Muscle layer of duodenum (tissue), 2 donors: ENCODE results near the gene TMEM187.

Source experiments
- H3K27ac ChIP-seq: one replicate; pipeline ENCODE4 v1.7.0; 2013; ENCODE audit warnings: mild to moderate bottlenecking, low read length
- H3K27me3 ChIP-seq: one replicate; pipeline ENCODE4 v1.7.0; 2013; ENCODE audit warnings: low read depth, mild to moderate bottlenecking, control low read depth, low read length
- H3K36me3 ChIP-seq, 2 donors: one replicate each; pipeline ENCODE4 v1.7.0; 2013; ENCODE audit warnings: low read length in 2 of 2, control low read depth in 1 of 2, mild to moderate bottlenecking in 1 of 2; ENCODE audit not compliant: insufficient read depth in 2 of 2, control insufficient read depth in 1 of 2
- H3K4me1 ChIP-seq, 2 donors: one replicate each; pipeline ENCODE4 v1.7.0; 2013; ENCODE audit warnings: low read length in 2 of 2, mild to moderate bottlenecking in 2 of 2, control low read depth in 1 of 2, moderate library complexity in 1 of 2; ENCODE audit not compliant: insufficient read depth in 2 of 2, control insufficient read depth in 1 of 2
- H3K4me3 ChIP-seq, 2 donors: one replicate each; pipeline ENCODE4 v1.7.0; 2013; ENCODE audit warnings: low read length in 2 of 2, low read depth in 1 of 2, mild to moderate bottlenecking in 1 of 2
- H3K9me3 ChIP-seq, 2 donors: one replicate each; pipeline ENCODE4 v1.7.0; 2013; ENCODE audit warnings: low read length in 2 of 2, control low read depth in 1 of 2, mild to moderate bottlenecking in 1 of 2; ENCODE audit not compliant: control insufficient read depth in 1 of 2
- donor health status: healthy.

The TMEM187 gene

DNA sequence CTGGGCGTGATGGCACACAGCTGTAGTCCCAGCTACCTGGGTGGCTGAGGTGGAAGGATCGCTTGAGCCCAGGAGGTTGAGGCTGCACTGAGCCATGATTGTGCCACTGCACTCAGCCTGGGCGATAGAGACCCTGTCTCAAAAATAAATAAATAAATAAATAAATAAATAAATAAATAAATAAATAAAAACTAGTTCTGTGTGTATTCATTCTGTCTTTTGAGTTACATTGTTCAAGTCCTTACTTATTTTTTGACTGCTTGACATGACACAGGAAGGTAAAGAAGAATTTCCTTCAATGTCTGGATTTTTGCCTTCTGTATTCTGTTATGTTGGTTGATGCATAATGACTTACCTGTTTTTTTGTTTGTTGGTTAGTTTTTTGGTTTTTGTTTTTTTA lies 35.5 kb upstream of the TMEM187 start:
- H3K4me3 ChIP-seq = no peak overlapping the region
- H3K4me1 ChIP-seq = peaks cover 0 to 11% of the 10 kb centered on the region in 2 donors
- H3K27me3 ChIP-seq = no peaks in the 10 kb centered on the region
- H3K27ac ChIP-seq = no peak overlapping the region
- H3K9me3 ChIP-seq = no peaks in the 10 kb centered on the region
- H3K36me3 ChIP-seq = no peaks in the 10 kb centered on the region

DNA sequence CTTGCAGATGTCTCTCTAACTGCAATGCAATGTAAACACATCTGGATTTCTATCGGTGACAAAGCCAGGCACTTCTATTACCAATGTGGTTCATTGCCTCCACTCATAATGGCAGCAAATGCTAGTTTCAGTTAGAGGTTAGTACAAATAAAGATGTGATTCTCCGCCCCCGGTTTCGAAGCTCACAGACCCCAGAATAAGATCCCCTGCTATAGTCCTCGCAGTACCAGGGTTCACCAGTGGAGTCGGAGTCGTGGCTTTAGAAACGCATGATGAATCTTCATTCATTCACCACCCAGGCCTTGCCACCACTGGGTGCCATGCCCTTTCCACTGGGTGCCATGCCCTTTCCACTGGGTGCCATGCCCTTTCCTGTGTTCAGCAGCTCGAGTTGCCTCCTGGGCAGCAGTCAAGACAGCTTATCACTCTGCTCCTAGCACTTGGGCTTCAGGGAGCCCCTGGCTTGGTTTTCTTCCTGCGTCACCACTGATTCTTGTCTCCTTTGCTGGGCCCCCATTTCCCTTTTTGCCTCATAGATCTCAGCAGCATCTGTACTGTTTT lies 34.2 kb upstream of the TMEM187 start:
- H3K36me3 ChIP-seq = no peaks in the 10 kb centered on the region
- H3K4me1 ChIP-seq = peaks cover 0 to 12% of the 10 kb centered on the region in 2 donors
- no peak overlapping the region for H3K27ac ChIP-seq
- H3K27me3 ChIP-seq = no peaks in the 10 kb centered on the region
- H3K9me3 ChIP-seq = no peaks in the 10 kb centered on the region
- no peak overlapping the region for H3K4me3 ChIP-seq

DNA sequence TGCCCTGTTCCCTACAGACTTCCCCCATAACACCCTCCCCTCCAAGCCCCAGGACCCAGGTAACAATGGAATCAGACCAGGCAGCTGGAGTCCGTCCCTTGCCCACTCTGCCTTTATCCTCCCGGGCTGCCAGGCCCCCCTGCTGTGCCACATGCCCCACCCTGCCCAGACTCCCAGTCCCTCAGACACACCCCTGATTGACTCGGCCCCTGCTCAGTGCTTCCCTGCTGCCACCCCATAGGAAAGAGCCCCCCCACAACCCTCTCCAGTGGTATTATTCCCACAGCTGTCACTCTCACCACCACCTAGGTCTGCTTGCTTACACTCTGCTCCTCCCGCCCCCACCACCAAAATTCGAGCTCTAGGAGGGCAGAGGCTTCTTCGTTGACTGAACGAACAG lies 33.0 kb upstream of the TMEM187 start:
- Histone ChIP-seq H3K9me3 (no peaks in the 10 kb centered on the region), H3K27me3 (no peaks in the 10 kb centered on the region), H3K36me3 (no peaks in the 10 kb centered on the region), H3K4me1 (peaks cover 0 to 13% of the 10 kb centered on the region in 2 donors), H3K27ac (no peak overlapping the region), H3K4me3 (no peak overlapping the region)

DNA sequence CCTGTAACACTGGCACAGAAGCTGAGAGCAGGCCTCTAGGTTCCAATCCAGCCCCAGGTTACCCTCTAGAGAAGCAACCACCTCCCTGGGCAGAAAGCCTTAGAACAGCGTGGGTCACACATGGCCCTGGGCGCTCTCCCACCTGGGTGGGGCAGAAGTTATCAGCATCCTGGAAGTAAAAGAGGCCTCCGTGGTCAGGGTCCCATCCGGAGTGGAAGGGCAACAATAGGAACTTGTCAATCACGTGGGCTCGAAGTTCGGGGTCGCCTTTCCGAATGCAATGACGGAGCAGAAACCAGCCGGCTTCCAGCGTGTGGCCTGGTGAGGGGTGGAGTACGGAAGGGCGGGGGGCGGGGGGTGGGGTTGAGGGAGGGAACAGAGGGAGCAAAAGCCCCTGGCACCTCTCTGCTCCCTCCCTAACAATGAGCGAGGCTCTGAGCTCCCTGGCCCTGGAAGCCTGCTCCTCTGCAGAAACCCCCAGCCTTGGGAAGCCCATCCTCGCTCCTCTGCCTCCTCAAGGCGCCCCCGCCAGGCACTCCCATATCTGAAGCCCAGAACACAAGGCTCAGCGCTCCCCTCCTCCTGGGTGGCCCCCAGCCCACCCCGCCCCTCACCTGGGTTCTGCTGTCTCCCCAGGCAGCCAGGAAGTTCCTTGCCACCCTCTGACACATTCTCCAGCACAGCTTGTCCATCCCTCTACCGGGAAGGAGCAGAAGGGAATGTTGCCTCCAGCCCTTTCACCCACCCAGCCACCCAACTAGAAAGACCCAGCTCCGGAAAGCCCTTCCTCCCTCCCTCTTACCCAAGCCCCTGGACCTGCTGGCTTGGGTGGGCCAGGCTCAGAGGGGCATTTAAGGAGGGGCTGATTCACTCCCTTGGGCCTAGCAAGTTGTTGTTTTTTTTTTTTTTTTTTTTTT lies 31.0 kb upstream of the TMEM187 start:
- no peak overlapping the region for H3K27ac ChIP-seq
- H3K4me1 ChIP-seq = peaks cover 0 to 10% of the 10 kb centered on the region in 2 donors
- H3K27me3 ChIP-seq = no peaks in the 10 kb centered on the region
- H3K4me3 ChIP-seq = no peak overlapping the region
- no peaks in the 10 kb centered on the region for H3K9me3 ChIP-seq
- H3K36me3 ChIP-seq = no peaks in the 10 kb centered on the region

DNA sequence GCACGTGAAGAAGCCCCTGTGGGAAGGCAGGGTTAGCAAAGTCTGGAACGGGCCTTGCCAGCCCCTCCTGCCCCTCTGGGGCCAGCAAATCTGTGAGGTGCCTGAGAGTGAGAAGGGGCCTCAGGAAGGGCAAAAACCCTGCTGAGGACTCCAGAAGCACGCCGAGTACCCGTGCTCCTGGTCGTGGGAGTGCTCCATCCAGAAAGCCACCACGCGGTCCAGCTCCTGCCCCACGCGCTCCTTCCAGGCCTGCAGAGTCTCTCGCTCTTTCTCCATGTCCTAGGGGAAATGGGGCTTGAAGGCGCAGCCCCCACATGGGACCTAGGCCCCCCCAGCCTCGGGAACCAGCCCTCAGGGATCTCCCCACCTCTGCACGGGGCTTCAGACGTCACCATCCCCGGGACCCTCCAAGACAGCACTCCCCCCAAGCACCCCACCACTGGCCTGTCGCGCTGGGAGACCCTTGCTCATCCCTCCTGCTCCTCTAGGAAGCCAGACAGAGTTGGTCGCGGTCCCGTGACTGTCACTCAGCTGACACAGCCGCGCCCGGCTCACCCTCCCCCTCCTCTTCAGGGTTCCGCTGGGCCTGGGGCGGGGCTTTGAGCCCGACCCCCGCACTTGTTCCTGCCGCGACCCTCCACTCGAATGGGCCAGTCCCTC lies 28.3 kb upstream of the TMEM187 start, which contains the start of gene RENBP:
Gene RENBP (minus strand): TSS at position 504 of the 660 bp plus-strand sequence. CDS start 33 bp downstream, at position 471.
- Histone ChIP-seq H3K27ac (no peak within 1 kb of the TSS), H3K4me3 (peak within 1 kb of the TSS; percentile 45 to 58), H3K9me3 (no peaks in the 10 kb centered on the region), H3K4me1 (peaks cover 0 to 32% of the 10 kb centered on the region in 2 donors), H3K36me3 (no peaks in the 10 kb centered on the region), H3K27me3 (no peaks in the 10 kb centered on the region)

DNA sequence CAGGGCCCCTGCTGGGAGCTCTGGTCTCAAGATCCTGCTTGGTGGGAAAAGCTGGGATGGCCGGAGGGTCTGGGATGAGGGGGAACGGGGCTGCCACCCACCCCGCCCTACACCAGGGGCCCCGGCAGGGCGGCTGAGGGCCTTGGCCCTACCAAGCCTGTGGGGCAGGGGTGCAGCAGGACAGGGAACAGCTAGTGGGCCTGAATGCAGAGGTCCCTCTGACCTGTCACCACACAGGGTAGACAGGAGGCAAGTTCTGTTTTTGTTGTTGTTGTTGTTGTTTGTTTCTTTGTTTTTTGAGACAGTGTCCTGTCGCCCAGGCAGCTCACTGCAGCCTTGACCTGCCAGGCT lies 27.8 kb upstream of the TMEM187 start:
- Histone ChIP-seq H3K4me3 (peak overlapping the region in 1 of 2 donors; percentile 58), H3K36me3 (peaks cover 0 to under 1% of the 10 kb centered on the region in 2 donors), H3K9me3 (no peaks in the 10 kb centered on the region), H3K27ac (no peak overlapping the region), H3K27me3 (no peaks in the 10 kb centered on the region), H3K4me1 (peaks cover 0 to 37% of the 10 kb centered on the region in 2 donors)

DNA sequence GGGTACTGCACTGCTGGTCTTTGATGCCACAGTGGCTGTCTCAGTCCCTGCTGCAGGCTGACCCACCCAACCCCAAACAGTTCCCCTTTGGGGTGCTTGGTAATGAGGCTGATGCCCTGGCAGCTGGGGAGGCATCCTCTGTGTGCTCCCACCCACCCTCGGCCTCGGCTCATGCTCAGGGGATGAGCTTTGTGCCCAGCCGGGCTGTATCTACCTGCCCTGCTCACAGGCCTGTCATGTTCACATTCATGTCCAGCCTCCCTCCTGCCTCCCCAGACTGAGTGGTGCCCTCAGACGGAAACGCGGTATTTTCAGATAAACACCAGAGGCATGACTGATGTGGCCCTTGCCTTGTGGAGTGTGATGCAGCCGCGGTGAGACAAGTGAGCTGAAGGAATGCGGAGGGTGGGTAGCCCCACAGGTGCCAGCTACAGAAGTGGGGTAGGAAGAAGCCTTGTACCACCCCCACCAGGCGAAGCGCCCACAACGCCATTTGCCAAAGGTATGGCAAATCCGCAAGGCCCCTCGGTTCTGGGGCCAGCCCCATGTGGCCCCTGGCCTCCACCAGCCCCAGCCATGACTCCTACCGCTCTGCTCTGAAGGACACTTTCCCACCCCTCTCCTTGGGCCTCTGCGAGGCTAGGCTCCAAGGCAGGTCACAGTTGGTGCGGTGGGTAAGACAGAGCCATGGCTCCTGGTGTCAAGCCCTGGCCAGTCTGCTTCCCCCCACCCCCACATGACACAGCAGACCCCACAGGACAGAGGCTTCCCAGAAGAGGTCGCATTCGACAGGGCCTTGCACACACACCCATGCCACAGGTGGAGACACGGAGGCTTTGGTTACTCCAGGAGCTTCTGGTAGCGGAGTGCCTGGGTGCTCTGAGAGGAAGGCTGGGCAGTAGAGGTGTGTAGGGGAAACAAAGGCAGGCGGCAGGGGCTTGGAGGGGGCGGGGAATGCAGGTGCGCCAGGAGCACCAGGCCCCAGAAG lies 26.3 kb upstream of the TMEM187 start:
- peaks cover 0 to 42% of the 10 kb centered on the region in 2 donors for H3K4me1 ChIP-seq

DNA sequence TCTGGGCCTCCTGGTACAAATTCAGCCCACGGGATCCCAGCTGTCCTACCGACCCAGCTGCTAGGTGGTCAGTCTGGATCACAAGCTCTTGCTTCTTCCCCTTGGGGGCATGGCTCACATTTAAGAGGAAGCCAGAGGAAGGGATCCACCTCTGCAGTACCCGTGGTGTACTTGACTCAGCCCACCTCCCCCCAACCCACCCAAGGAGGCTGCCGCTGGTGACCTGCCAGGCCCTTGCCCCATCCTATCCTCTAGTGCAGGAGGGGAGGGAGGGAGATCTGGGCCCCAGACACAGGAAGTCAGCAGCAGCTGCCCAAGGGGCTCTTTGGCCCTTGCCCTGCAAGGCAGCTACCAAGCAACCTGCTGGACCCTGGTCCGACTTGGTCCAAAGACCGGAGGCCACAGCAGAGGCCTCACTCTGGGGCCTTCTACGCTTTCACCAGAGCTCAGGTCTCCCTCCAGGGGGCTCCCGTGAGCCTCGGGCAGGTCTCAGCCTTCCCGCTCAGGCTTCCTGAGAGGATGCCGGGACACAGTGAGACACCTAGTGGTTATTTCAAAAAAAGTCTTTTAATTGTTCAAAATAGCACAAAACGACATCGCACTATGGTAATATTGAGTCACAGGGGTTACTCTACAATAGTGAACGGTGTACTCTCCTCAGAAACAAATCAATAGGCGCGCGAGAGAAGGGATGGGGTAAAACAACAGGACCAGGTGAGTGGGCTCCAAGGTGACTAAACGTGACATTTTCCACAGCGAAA lies 25.4 kb upstream of the TMEM187 start:
- no peak overlapping the region for H3K27ac ChIP-seq

More for the DNA sequence above, 26.3 kb upstream of the TMEM187 start:
- Histone ChIP-seq H3K27me3 (no peaks in the 10 kb centered on the region), H3K4me3 (no peak overlapping the region), H3K27ac (no peak overlapping the region), H3K36me3 (peaks cover 0 to 7% of the 10 kb centered on the region in 2 donors), H3K9me3 (no peaks in the 10 kb centered on the region)

DNA sequence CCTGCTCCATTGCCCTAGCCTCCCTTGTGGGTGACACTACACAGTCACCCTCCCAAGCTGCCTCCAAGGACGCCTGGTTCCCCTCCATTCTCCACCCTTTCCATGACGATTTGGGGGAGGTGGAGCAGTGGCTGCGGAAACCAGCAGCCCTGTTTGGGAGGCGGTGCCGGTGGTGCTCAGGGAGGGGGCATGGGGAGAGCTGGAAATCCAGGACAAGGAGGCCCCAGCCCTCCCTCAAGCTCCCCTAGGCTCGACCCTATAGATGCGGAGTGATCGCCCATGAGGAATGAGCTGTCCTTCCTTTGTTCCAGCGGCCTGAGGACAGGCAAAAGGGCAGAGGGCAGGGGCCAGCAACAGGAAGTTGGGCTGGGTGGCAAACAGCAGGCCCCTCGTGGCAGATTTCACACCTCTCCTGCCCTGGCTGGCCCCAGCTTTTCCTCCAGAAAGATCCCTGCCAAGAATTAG lies 24.5 kb upstream of the TMEM187 start:
- H3K4me1 ChIP-seq = peaks cover 0 to 54% of the 10 kb centered on the region in 2 donors
- no peaks in the 10 kb centered on the region for H3K27me3 ChIP-seq
- H3K9me3 ChIP-seq = no peaks in the 10 kb centered on the region
- peaks cover 0 to 13% of the 10 kb centered on the region in 2 donors for H3K36me3 ChIP-seq
- H3K27ac ChIP-seq = no peak overlapping the region
- no peak overlapping the region for H3K4me3 ChIP-seq

More for the DNA sequence above, 25.4 kb upstream of the TMEM187 start:
- Histone ChIP-seq H3K4me1 (peaks cover 0 to 46% of the 10 kb centered on the region in 2 donors), H3K4me3 (no peak overlapping the region), H3K36me3 (peaks cover 0 to 11% of the 10 kb centered on the region in 2 donors), H3K9me3 (no peaks in the 10 kb centered on the region), H3K27me3 (no peaks in the 10 kb centered on the region)
